Adrenal gland (tissue), 12 donors: Measurements from ENCODE around the gene RASGRF2. TPM values are rescaled to one million over a fixed set of nuclear protein-coding genes. Genes with fewer than 3 reads are reported as not detected.

Source experiments
- DNase-seq, 7 donors: peaks; one replicate each; pipeline ENCODE4 v3.0.0-alpha.2; 2019 to 2020
- H3K27ac ChIP-seq, 5 donors: fragments of 200-600 bp; sonication (generic) in 4 of 5; 1 replicate in 3 of 5; 2 replicates in 2 of 5; pipeline versions ENCODE4 v1.5.1 to v1.8.0; 2016 to 2020; ENCODE audit warnings: mild to moderate bottlenecking in 1 of 5
- H3K27me3 ChIP-seq: fragments of 200-600 bp; 2 replicates; pipeline ENCODE4 v1.8.0; 2021
- H3K36me3 ChIP-seq, 2 donors: fragments of 200-600 bp; replicated peaks in 1 of 2; 1 replicate in 1 of 2; 2 replicates in 1 of 2; pipeline versions ENCODE4 v1.5.1 to v1.8.0; 2018 to 2022
- H3K4me1 ChIP-seq, 2 donors: fragments of 200-600 bp; replicated peaks in 1 of 2; 1 replicate in 1 of 2; 2 replicates in 1 of 2; pipeline versions ENCODE4 v1.5.1 to v1.8.0; 2018 to 2021
- H3K4me3 ChIP-seq, 4 donors: fragments of 200-600 bp; sonication (generic) in 3 of 4; one replicate each; pipeline ENCODE4 v1.5.1; 2016 to 2018
- H3K9me3 ChIP-seq, 3 donors: fragments of 200-600 bp; sonication (generic) in 1 of 3; replicated peaks in 1 of 3; 1 replicate in 2 of 3; 2 replicates in 1 of 3; pipeline versions ENCODE4 v1.5.1 to v1.8.0; 2016 to 2021
- CTCF ChIP-seq, 6 experiments: fragments of 450-650 bp in 4 of 6; fragments of 200-600 bp in 2 of 6; sonication (generic) in 1 of 6; IDR thresholded peaks; 1 replicate in 5 of 6; 2 replicates in 1 of 6; pipeline versions ENCODE4 v1.5.1 to v1.8.0; 2016 to 2021; ENCODE audit warnings: antibody characterized with exemption in 6 of 6, mild to moderate bottlenecking in 2 of 6, moderate library complexity in 1 of 6
- POLR2A ChIP-seq, 2 donors: fragments of 450-650 bp; IDR thresholded peaks; one replicate each; pipeline ENCODE4 v1.6.1; 2017; ENCODE audit warnings: antibody characterized with exemption in 2 of 2, mild to moderate bottlenecking in 2 of 2, moderate library complexity in 1 of 2
- WGBS, 4 donors: extraction: QIAGEN DNeasy Blood & Tissue Kit in 2 of 4; methylation state at CpG; one replicate each; pipeline versions ENCODE4 v1.1.5 to v1.1.7; 2013 to 2017; 5-methylcytosine and 5-hydroxymethylcytosine counted together
- intact Hi-C, 2 donors: fragments of 100-400 bp; cut with DNase I; formaldehyde crosslinking; loops; one replicate each; pipeline versions ENCODE4 v1.14.1 to v1.15.0; 2022 to 2023
- polyA plus RNA-seq, 3 donors: library from polyadenylated mRNA; stranded (reverse); fragments of 200-250 nt in 2 of 3; fragments of 350-450 nt in 1 of 3; fragmentation: Illumina TruSeq in 1 of 3; extraction: RNeasy Lipid Tissue Mini Kit (QIAGEN cat#74804) in 1 of 3; gene quantifications; one replicate each; pipeline ENCODE4 v1.2.3, GENCODE V29; 2013 to 2014
- total RNA-seq, 9 donors: library from RNA; depleted of rRNA in 4 of 9; stranded (reverse); fragments of >200 nt in 4 of 9; fragments of 120-200 nt in 1 of 9; fragmentation: NEBNext Ultra II Directional in 1 of 9; extraction: Animal tissue kit (Norgen Biotek cat#: 25700) in 1 of 9; gene quantifications; one replicate each; pipeline versions ENCODE4 v1.1.0 to v1.2.4, GENCODE V29; 2013 to 2023
- donor health status: healthy with polysubstance abuse.
- donor health status: Bipolar disorder and iron deficiency.
- donor health status: DM: yes; HTN: yes; CAD: no.
- donor health status: DM: no; HTN: no; CAD: no.
- donor health status: DM: no; HTN: no; CAD: no.
- donor health status: DM: yes; HTN: yes; CAD: no.

Gene RASGRF2
- total and polyA plus RNA-seq, 12 donors: 0.33 to 5.7 (median 2.4) TPM

GRCh38 chr5:81069990-81070389, 109.8 kb downstream of the RASGRF2 start:
- intact Hi-C loops: no loop called here

GRCh38 chr5:81070571-81071255, 110.5 kb downstream of the RASGRF2 start:
- no peaks in the 10 kb centered on the region for H3K27me3 ChIP-seq
- H3K4me3 ChIP-seq: no peak overlapping the region
- H3K36me3 ChIP-seq: no peaks in the 10 kb centered on the region
- no peaks in the 10 kb centered on the region for H3K4me1 ChIP-seq
- no peaks in the 10 kb centered on the region for H3K9me3 ChIP-seq
- intact Hi-C loops: no loop called here
- WGBS, 4 donors: 85 to 92% (median 88%) methylated on average over 6 of the region's 6 CpGs
- H3K27ac ChIP-seq: no peak overlapping the region
- no peak for TF ChIP-seq CTCF (IDR thresholded peaks at IDR 0.05)
- no peak for TF ChIP-seq POLR2A (IDR thresholded peaks at IDR 0.05)
- no peak for DNase-seq

More at GRCh38 chr5:81069990-81070389, 109.8 kb downstream of the RASGRF2 start:
- Histone ChIP-seq H3K36me3 (no peaks in the 10 kb centered on the region), H3K9me3 (no peaks in the 10 kb centered on the region), H3K27ac (no peak overlapping the region), H3K4me1 (no peaks in the 10 kb centered on the region), H3K4me3 (no peak overlapping the region), H3K27me3 (no peaks in the 10 kb centered on the region)
- 89 to 92% (median 90%) methylated on average over 1 to 4 of the region's 4 CpGs for WGBS, 4 donors
- no peak for DNase-seq
- TF ChIP-seq POLR2A (IDR thresholded peaks at IDR 0.05): no peak
- TF ChIP-seq CTCF (IDR thresholded peaks at IDR 0.05): no peak

- intact Hi-C loops: no loop called here
- Histone ChIP-seq H3K9me3 (peaks cover 0 to 4% (median 0%) of the 10 kb centered on the region in 3 donors), H3K4me3 (no peak overlapping the region), H3K27ac (no peak overlapping the region), H3K36me3 (no peaks in the 10 kb centered on the region), H3K27me3 (no peaks in the 10 kb centered on the region), H3K4me1 (no peaks in the 10 kb centered on the region)
- no peak for DNase-seq
- WGBS, 4 donors: 85 to 86% (median 86%) methylated on average over 5 of the region's 5 CpGs
- TF ChIP-seq POLR2A (IDR thresholded peaks at IDR 0.05) (no peak), CTCF (IDR thresholded peaks at IDR 0.05) (no peak)
Measured at GRCh38 chr5:81075041-81075440, 114.9 kb downstream of the RASGRF2 start.

- H3K27ac ChIP-seq: no peak overlapping the region
- WGBS, 4 donors: 75 to 86% (median 81%) methylated on average over 2 of the region's 2 CpGs
- TF ChIP-seq CTCF (IDR thresholded peaks at IDR 0.05): no peak
- no peak for TF ChIP-seq POLR2A (IDR thresholded peaks at IDR 0.05)
- H3K36me3 ChIP-seq: no peaks in the 10 kb centered on the region
- intact Hi-C loops: no loop called here
- H3K27me3 ChIP-seq: no peaks in the 10 kb centered on the region
- no peak overlapping the region for H3K4me3 ChIP-seq
- peaks cover 0 to 4% (median 0%) of the 10 kb centered on the region in 3 donors for H3K9me3 ChIP-seq
- no peak for DNase-seq
- H3K4me1 ChIP-seq: no peaks in the 10 kb centered on the region
Measured at GRCh38 chr5:81077105-81077504, 116.9 kb downstream of the RASGRF2 start.
